H1 (cell line): ENCODE measurements around the gene PPIL6. TPM values are rescaled to one million over a fixed set of nuclear protein-coding genes. Genes with fewer than 3 reads are reported as not detected.

Source experiments
- CTCF ChIA-PET: fragments of 300-600 bp; sonication (Branson Sonifier 250); formaldehyde crosslinking; loops from one replicate; lab custom pipeline; 2021; ENCODE audit not compliant: partially characterized antibody; lab: Charles Lee
- POLR2A ChIA-PET: fragments of 300-600 bp; sonication (Branson Sonifier 250); formaldehyde crosslinking; loops from one replicate; lab custom pipeline; 2021; ENCODE audit warnings: inconsistent platforms; ENCODE audit not compliant: partially characterized antibody; lab: Charles Lee
- DNase-seq, 2 experiments: peaks; one replicate each; pipeline versions ENCODE4 v3.0.0 to v3.0.0-alpha.2; 2010 to 2022; ENCODE audit warnings: low spot score in 2 of 2, low read depth in 1 of 2, mixed read lengths in 1 of 2
- FAIRE-seq: peaks from 2 replicates; lab custom pipeline; 2011; peaks lifted over from hg19 to GRCh38; lab: Jason Lieb, UNC
- H2AFZ ChIP-seq: 2 replicates; pipeline ENCODE4 v1.8.1; 2012; ENCODE audit warnings: low read length, inconsistent platforms
- H2AK5ac ChIP-seq: 2 replicates; pipeline ENCODE4 v1.6.1; 2013; ENCODE audit warnings: low read depth, low read length
- H2BK120ac ChIP-seq: replicated peaks from 2 replicates; pipeline ENCODE3; 2013; ENCODE audit warnings: low read depth, low read length, inconsistent platforms
- H2BK12ac ChIP-seq: 2 replicates; pipeline ENCODE4 v1.6.1; 2013; ENCODE audit warnings: low read depth, low read length
- H2BK15ac ChIP-seq: 2 replicates; pipeline ENCODE4 v1.6.1; 2013; ENCODE audit warnings: low read length
- H2BK20ac ChIP-seq: 2 replicates; pipeline ENCODE4 v1.6.1; 2013; ENCODE audit warnings: low read length
- H2BK5ac ChIP-seq: 2 replicates; pipeline ENCODE4 v1.6.1; 2013; ENCODE audit warnings: low read depth, low read length
- H3K14ac ChIP-seq: 2 replicates; pipeline ENCODE4 v1.6.1; 2013; ENCODE audit warnings: inconsistent platforms; ENCODE audit not compliant: insufficient read length
- H3K18ac ChIP-seq: 2 replicates; pipeline ENCODE4 v1.6.1; 2013; ENCODE audit warnings: low read length; ENCODE audit errors: extremely low read depth
- H3K23ac ChIP-seq: 2 replicates; pipeline ENCODE4 v1.6.1; 2013; ENCODE audit warnings: inconsistent platforms; ENCODE audit not compliant: insufficient read length
- H3K23me2 ChIP-seq: 2 replicates; pipeline ENCODE4 v1.6.1; 2013; ENCODE audit warnings: low read depth, low read length
- H3K27ac ChIP-seq: 2 replicates; pipeline ENCODE4 v1.6.1; 2011; ENCODE audit warnings: low read depth, low read length, inconsistent platforms
- H3K27me3 ChIP-seq, 4 experiments: replicated peaks in 1 of 4; 1 replicate in 1 of 4; 2 replicates in 3 of 4; pipeline versions ENCODE4 v1.6.1 to v1.8.1; 2011 to 2013; ENCODE audit warnings: low read length in 3 of 4, mild to moderate bottlenecking in 3 of 4, inconsistent platforms in 2 of 4, mixed read lengths in 2 of 4, moderate library complexity in 1 of 4; ENCODE audit not compliant: control insufficient read depth in 3 of 4, insufficient read depth in 3 of 4; ENCODE audit errors: extremely low read depth in 1 of 4
- H3K36me3 ChIP-seq, 4 experiments: 2 replicates each; pipeline versions ENCODE4 v1.6.1 to v1.8.1; 2011 to 2013; ENCODE audit warnings: mild to moderate bottlenecking in 4 of 4, low read length in 3 of 4, moderate library complexity in 2 of 4, control low read depth in 1 of 4, inconsistent platforms in 1 of 4; ENCODE audit not compliant: insufficient read depth in 4 of 4, control insufficient read depth in 2 of 4
- H3K4ac ChIP-seq: replicated peaks from 2 replicates; pipeline ENCODE3; 2013; ENCODE audit warnings: low read length, low read depth, mixed read lengths, inconsistent platforms; ENCODE audit not compliant: insufficient read length
- H3K4me1 ChIP-seq, 4 experiments: replicated peaks in 1 of 4; 1 replicate in 1 of 4; 2 replicates in 3 of 4; pipeline versions ENCODE4 v1.6.1 to v1.8.1; 2011 to 2013; ENCODE audit warnings: low read length in 3 of 4, inconsistent platforms in 2 of 4, mixed read lengths in 1 of 4; ENCODE audit not compliant: insufficient read depth in 4 of 4, control insufficient read depth in 3 of 4
- H3K4me2 ChIP-seq, 2 experiments: 2 replicates each; pipeline versions ENCODE4 v1.6.1 to v1.8.1; 2011 to 2013; ENCODE audit warnings: low read depth in 2 of 2, low read length in 2 of 2, control low read depth in 1 of 2, inconsistent platforms in 1 of 2, mild to moderate bottlenecking in 1 of 2; ENCODE audit not compliant: insufficient read depth in 1 of 2
- H3K4me3 ChIP-seq, 4 experiments: fragments of 200-600, 300-600 bp in 1 of 4; sonication (generic), shearing (Covaris generic), sonication (Bioruptor Twin) in 1 of 4; 2 replicates each; pipeline versions ENCODE4 v1.5.1 to v1.8.1; 2011 to 2016; ENCODE audit warnings: low read length in 4 of 4, low read depth in 3 of 4, control low read depth in 2 of 4, inconsistent platforms in 2 of 4, mild to moderate bottlenecking in 2 of 4, mixed read lengths in 1 of 4, moderate library complexity in 1 of 4; ENCODE audit not compliant: insufficient read depth in 2 of 4; ENCODE audit errors: extremely low read depth in 1 of 4
- H3K56ac ChIP-seq: replicated peaks from 2 replicates; pipeline ENCODE3; 2013; ENCODE audit warnings: low read depth, mild to moderate bottlenecking, mixed read lengths, low read length, inconsistent platforms; ENCODE audit not compliant: insufficient read length
- H3K79me1 ChIP-seq: 2 replicates; pipeline ENCODE4 v1.6.1; 2013; ENCODE audit warnings: low read depth, low read length, control low read depth
- H3K79me2 ChIP-seq, 2 experiments: 2 replicates each; pipeline versions ENCODE4 v1.6.1 to v1.8.1; 2012 to 2013; ENCODE audit warnings: low read length in 2 of 2, mild to moderate bottlenecking in 2 of 2, inconsistent platforms in 1 of 2; ENCODE audit not compliant: insufficient read depth in 2 of 2, control insufficient read depth in 1 of 2
- H3K9ac ChIP-seq, 4 experiments: replicated peaks in 1 of 4; 1 replicate in 1 of 4; 2 replicates in 3 of 4; pipeline versions ENCODE4 v1.6.1 to v1.8.1; 2011 to 2013; ENCODE audit warnings: low read depth in 3 of 4, low read length in 3 of 4, control low read depth in 2 of 4, mild to moderate bottlenecking in 2 of 4, moderate library complexity in 2 of 4, inconsistent platforms in 1 of 4; ENCODE audit errors: extremely low read depth in 1 of 4
- H3K9me3 ChIP-seq, 2 experiments: 2 replicates each; pipeline versions ENCODE4 v1.6.1 to v1.8.1; 2012 to 2013; ENCODE audit warnings: mild to moderate bottlenecking in 2 of 2, moderate library complexity in 2 of 2, control low read depth in 1 of 2, inconsistent platforms in 1 of 2, low read depth in 1 of 2, low read length in 1 of 2, mixed read lengths in 1 of 2; ENCODE audit not compliant: insufficient read depth in 2 of 2
- H4K20me1 ChIP-seq, 2 experiments: replicated peaks in 1 of 2; 2 replicates each; pipeline versions ENCODE3 to v1.8.1; 2011 to 2013; ENCODE audit warnings: inconsistent platforms in 2 of 2, low read length in 2 of 2, mild to moderate bottlenecking in 1 of 2; ENCODE audit not compliant: insufficient read depth in 2 of 2, control insufficient read depth in 1 of 2
- H4K5ac ChIP-seq: 2 replicates; pipeline ENCODE4 v1.6.1; 2013; ENCODE audit warnings: low read length, low read depth, mixed read lengths, inconsistent platforms; ENCODE audit not compliant: insufficient read length
- H4K8ac ChIP-seq: 2 replicates; pipeline ENCODE4 v1.8.0; 2013; ENCODE audit warnings: mild to moderate bottlenecking, moderate library complexity, low read length, inconsistent platforms; ENCODE audit not compliant: insufficient read depth; ENCODE audit errors: extremely low read depth
- H4K91ac ChIP-seq: replicated peaks from 2 replicates; pipeline ENCODE3; 2013; ENCODE audit warnings: low read length, mixed read lengths, inconsistent platforms; ENCODE audit not compliant: insufficient read length
- BRCA1 ChIP-seq: IDR thresholded peaks from 2 replicates; pipeline ENCODE4 v1.6.1; 2012; ENCODE audit warnings: low read depth, low read length, improper control_type of control experiment
- CEBPB ChIP-seq: IDR thresholded peaks from 2 replicates; pipeline ENCODE4 v1.6.1; 2012; ENCODE audit warnings: low read depth, low read length
- EGR1 ChIP-seq: IDR thresholded peaks from 2 replicates; pipeline ENCODE4 v1.6.1; 2011; ENCODE audit warnings: low read depth, low read length, borderline replicate concordance
- EP300 ChIP-seq, 2 experiments: IDR thresholded peaks; 1 replicate in 1 of 2; 2 replicates in 1 of 2; pipeline ENCODE4 v1.6.1; 2011 to 2012; ENCODE audit warnings: low read depth in 2 of 2, low read length in 2 of 2, mild to moderate bottlenecking in 2 of 2, borderline replicate concordance in 1 of 2, inconsistent platforms in 1 of 2, moderate library complexity in 1 of 2
- GABPA ChIP-seq: IDR thresholded peaks from 2 replicates; pipeline ENCODE4 v1.6.1; 2011; ENCODE audit warnings: mild to moderate bottlenecking, low read length, moderate library complexity, borderline replicate concordance; ENCODE audit not compliant: insufficient read depth
- RXRA ChIP-seq: IDR thresholded peaks from 2 replicates; pipeline ENCODE4 v1.6.1; 2011; ENCODE audit warnings: low read depth, mild to moderate bottlenecking, low read length, moderate library complexity; ENCODE audit not compliant: insufficient read depth
- SP2 ChIP-seq: IDR thresholded peaks from 2 replicates; pipeline ENCODE4 v1.6.1; 2012; ENCODE audit warnings: mild to moderate bottlenecking, low read length, inconsistent platforms
- SRF ChIP-seq: IDR thresholded peaks from 2 replicates; pipeline ENCODE4 v1.6.1; 2011; ENCODE audit warnings: mild to moderate bottlenecking, low read depth, low read length, moderate library complexity
- WGBS, 2 experiments: shearing (Covaris generic) in 1 of 2; methylation state at CpG; one replicate each; pipeline versions ENCODE4 v1.1.6 to v1.1.7; 2013 to 2015; ENCODE audit warnings: low lambda C conversion rate in 2 of 2, mixed read lengths in 2 of 2, inconsistent platforms in 1 of 2, low coverage in 1 of 2, missing lambda C conversion rate in 1 of 2; ENCODE audit not compliant: insufficient replicate concordance in 2 of 2, insufficient coverage in 1 of 2, insufficient read length in 1 of 2; ENCODE audit errors: extremely low coverage in 1 of 2, missing lambda C conversion rate in 1 of 2; 5-methylcytosine and 5-hydroxymethylcytosine counted together
- polyA plus RNA-seq, 7 experiments: library from polyadenylated mRNA; depleted of rRNA in 3 of 7; stranded (reverse) in 5 of 7; unstranded in 2 of 7; fragments of >200 nt in 5 of 7; fragments of 200-250 nt in 2 of 7; gene quantifications; 1 replicate in 5 of 7; 2 replicates in 1 of 7; 4 replicates in 1 of 7; pipeline versions ENCODE4 v1.2.1 to v1.2.3, GENCODE V29; 2011 to 2013; ENCODE audit warnings: missing spikeins in 2 of 7, mixed read lengths in 2 of 7
- total RNA-seq: library from RNA; stranded (reverse); fragmentation: NEBNext Ultra II Directional; extraction: Animal tissue kit (Norgen Biotek cat#: 25700); gene quantifications from 2 replicates; pipeline ENCODE4 v1.2.1, GENCODE V29; 2021
- TF ChIP-seq, protein P1 (sequence below): IDR thresholded peaks from 2 replicates; pipeline ENCODE4 v1.6.1; 2011; ENCODE audit warnings: low read depth, mild to moderate bottlenecking, low read length; ENCODE audit not compliant: insufficient read depth

The PPIL6 gene
- total and polyA plus RNA-seq, 2 of the 8 experiments (the other 6 are each of a cell fraction or from before 2014, with no cell fraction given) = 0.42 to 1.3 TPM

DNA sequence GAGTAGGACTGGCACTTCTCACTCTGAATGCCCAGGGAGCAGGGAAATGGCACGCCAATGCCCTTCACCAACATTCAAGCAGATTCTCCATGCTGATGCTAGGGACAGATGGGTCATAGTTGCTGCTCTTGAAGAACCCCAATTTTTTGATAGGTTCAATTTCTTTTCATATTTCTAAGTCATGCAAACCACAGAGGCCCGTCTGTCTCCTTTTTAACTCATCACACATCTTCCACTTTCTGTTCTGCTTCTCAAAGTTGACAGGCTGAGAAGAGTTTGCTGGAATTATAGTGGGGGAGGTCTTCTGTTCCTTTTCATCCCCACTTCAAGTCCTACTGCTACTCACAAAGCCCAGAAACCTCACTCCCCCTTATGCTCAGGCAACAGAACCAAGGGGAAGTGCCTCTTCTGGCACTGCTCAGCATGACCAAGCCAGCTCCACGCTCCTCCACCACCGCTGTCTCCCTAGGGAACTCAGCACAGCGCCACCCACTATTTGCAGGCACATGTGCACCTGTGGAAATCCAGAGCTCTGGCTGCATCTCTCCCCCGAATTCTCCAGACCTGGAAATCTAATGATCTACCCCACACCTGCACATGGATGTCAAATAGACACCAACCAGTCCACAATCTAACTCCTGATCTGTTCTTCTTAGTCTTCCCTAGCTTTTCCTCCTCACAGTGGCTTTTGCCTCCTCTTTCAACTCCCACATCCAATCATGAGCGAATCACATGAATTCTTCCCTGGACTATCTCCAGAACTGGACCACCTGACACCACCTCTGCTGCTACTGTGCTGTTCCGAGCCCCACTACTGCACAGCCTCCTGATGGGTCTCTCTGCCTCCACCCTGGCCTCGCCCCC is 31.9 kb upstream of the PPIL6 start:
- Histone ChIP-seq H3K9me3 (no peaks in the 10 kb centered on the region), H3K14ac (no peak overlapping the region), H3K27me3 (no peaks in the 10 kb centered on the region), H3K23me2 (no peaks in the 10 kb centered on the region), H3K56ac (no peak overlapping the region), H3K18ac (no peak overlapping the region), H2AK5ac (no peak overlapping the region), H3K4me1 (peaks cover 0 to 1% (median 0%) of the 10 kb centered on the region in 4 experiments; a peak in 1 of 7 replicates), H4K5ac (no peak overlapping the region), H4K20me1 (peaks cover 4 to 31% of the 10 kb centered on the region in 2 experiments), H3K9ac (no peak overlapping the region; a peak in 1 of 7 replicates), H2BK12ac (no peak overlapping the region), H2BK120ac (no peak overlapping the region), H3K4me3 (no peak overlapping the region), H3K79me2 (peaks cover 0 to 36% of the 10 kb centered on the region in 2 experiments; a peak in 3 of 4 replicates), H3K4me2 (no peak overlapping the region), H3K36me3 (peaks cover 18 to 96% (median 66%) of the 10 kb centered on the region in 4 experiments), H2BK5ac (no peak overlapping the region), H4K91ac (no peak overlapping the region), H3K4ac (no peak overlapping the region), H3K27ac (no peak overlapping the region), H3K23ac (no peak overlapping the region), H2BK15ac (no peak overlapping the region), H4K8ac (no peak overlapping the region), H2BK20ac (no peak overlapping the region), H3K79me1 (peaks cover 17% of the 10 kb centered on the region), H2AFZ (no peak overlapping the region)
- POLR2A ChIA-PET = interaction anchor here (0.6 kb wide), 1 partner anchor 472 kb away, joined by 3 read pairs; no protein-coding TSS in a partner anchor
- CTCF ChIA-PET = interaction anchor here (1.0 kb wide), 2 partner anchors 19 to 29 kb away, joined by 3 read pairs; no protein-coding TSS in a partner anchor
- 93% methylated on average over 9 of the region's 9 CpGs; no CpG with 5 or more reads in 1 of the 2 experiments for WGBS, 2 experiments
- FAIRE-seq (no peak), DNase-seq (peak in 1 of 2 experiments; percentile 28)
- TF ChIP-seq RXRA (no peak), CEBPB (no peak), BRCA1 (no peak), GABPA (no peak), SP2 (no peak), EP300 (IDR thresholded peaks at IDR 0.05; ENCODE audit: borderline replicate concordance in 1 of 2, low read depth in 2 of 2, low read length in 2 of 2) (no peak), SRF (no peak), EGR1 (no peak)
- TF ChIP-seq, protein P1, sequence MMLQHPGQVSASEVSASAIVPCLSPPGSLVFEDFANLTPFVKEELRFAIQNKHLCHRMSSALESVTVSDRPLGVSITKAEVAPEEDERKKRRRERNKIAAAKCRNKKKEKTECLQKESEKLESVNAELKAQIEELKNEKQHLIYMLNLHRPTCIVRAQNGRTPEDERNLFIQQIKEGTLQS = no peak
